ENCODE data around the gene PPP5C. TPM values are rescaled to one million over a fixed set of nuclear protein-coding genes. Genes with fewer than 3 reads are reported as not detected.

PPP5C gene
- total and polyA plus RNA-seq, 2 of the 13 experiments (the other 11 are each of a cell fraction or from before 2014, with no cell fraction given) = 41.6 to 67.9 TPM

DNA sequence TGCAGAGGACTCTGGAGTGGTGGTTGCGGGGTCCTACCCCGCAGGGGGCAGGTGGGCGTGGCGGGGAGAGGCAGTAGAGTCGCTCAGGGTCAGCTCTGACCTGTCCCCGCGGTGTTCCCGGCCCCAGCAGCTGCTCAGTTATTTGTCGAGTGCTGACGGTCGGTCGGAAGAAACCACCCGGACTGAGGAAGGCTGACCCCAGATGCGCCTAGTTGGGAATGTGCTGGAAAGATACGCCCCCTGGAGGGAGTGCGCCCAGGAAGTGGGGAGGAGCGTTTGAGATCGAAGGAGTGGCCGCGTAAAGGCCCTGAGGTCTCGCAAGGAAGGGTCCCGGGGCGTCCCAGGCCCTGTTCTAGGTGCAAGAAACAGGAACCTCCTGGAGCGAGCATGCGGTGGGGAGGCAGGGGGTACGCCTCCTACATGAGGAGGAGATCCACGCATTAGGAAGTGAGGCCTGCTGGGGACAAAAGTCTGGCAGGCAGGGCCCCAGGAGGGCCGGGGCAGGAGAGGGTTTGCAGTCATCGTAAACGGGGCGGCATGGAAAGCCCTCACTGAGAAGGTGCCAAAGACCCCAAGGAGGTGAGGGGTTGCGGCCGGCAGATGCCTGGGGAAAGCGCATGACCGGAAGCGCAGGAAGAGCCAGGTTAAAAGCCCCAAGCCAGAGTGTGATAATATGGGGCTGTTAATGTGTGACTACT lies 57.3 kb downstream of the PPP5C start (continued):
- TF ChIP-seq, protein P1, sequence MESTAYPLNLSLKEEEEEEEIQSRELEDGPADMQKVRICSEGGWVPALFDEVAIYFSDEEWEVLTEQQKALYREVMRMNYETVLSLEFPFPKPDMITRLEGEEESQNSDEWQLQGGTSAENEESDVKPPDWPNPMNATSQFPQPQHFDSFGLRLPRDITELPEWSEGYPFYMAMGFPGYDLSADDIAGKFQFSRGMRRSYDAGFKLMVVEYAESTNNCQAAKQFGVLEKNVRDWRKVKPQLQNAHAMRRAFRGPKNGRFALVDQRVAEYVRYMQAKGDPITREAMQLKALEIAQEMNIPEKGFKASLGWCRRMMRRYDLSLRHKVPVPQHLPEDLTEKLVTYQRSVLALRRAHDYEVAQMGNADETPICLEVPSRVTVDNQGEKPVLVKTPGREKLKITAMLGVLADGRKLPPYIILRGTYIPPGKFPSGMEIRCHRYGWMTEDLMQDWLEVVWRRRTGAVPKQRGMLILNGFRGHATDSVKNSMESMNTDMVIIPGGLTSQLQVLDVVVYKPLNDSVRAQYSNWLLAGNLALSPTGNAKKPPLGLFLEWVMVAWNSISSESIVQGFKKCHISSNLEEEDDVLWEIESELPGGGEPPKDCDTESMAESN (CRISPR knock-in tag; conservative IDR thresholded peaks at IDR 0.05) = peak; percentile 37; the same call in 1 of the 2 replicates
- TF ChIP-seq ERF (CRISPR knock-in tag; IDR thresholded peaks at IDR 0.05) (peak; percentile 28; the same call in 1 of the 2 replicates), ZNF781 (CRISPR knock-in tag; IDR thresholded peaks at IDR 0.05; ENCODE audit: borderline replicate concordance, not compliant biosample characterization) (peak; percentile 71), ZNF614 (CRISPR knock-in tag; IDR thresholded peaks at IDR 0.05; ENCODE audit: borderline replicate concordance) (no peak), HOXA3 (CRISPR knock-in tag; IDR thresholded peaks at IDR 0.05) (peak; percentile 25), HNRNPL (IDR thresholded peaks at IDR 0.05; ENCODE audit: low read depth, low read length) (no peak), ZNF484 (CRISPR knock-in tag; IDR thresholded peaks at IDR 0.05; ENCODE audit: borderline replicate concordance, low read depth) (0 out of 2 replicates have a peak, but pooled peaks have one; percentile 24), SMAD3 (CRISPR knock-in tag; IDR thresholded peaks at IDR 0.05) (peak; percentile 25; the same call in 1 of the 2 replicates), MED8 (CRISPR knock-in tag; IDR thresholded peaks at IDR 0.05; ENCODE audit: insufficient replicate concordance) (peak; percentile 63), ZSCAN22 (CRISPR knock-in tag; IDR thresholded peaks at IDR 0.05) (0 out of 2 replicates have a peak, but pooled peaks have one; percentile 58), ZFYVE20 (CRISPR knock-in tag; IDR thresholded peaks at IDR 0.05; ENCODE audit: borderline replicate concordance, low read depth) (no peak), DR1 (CRISPR knock-in tag; IDR thresholded peaks at IDR 0.05) (peak; percentile 43; the same call in 1 of the 2 replicates), ZNF446 (CRISPR knock-in tag; IDR thresholded peaks at IDR 0.05) (no peak)
- TF ChIP-seq, protein P2, sequence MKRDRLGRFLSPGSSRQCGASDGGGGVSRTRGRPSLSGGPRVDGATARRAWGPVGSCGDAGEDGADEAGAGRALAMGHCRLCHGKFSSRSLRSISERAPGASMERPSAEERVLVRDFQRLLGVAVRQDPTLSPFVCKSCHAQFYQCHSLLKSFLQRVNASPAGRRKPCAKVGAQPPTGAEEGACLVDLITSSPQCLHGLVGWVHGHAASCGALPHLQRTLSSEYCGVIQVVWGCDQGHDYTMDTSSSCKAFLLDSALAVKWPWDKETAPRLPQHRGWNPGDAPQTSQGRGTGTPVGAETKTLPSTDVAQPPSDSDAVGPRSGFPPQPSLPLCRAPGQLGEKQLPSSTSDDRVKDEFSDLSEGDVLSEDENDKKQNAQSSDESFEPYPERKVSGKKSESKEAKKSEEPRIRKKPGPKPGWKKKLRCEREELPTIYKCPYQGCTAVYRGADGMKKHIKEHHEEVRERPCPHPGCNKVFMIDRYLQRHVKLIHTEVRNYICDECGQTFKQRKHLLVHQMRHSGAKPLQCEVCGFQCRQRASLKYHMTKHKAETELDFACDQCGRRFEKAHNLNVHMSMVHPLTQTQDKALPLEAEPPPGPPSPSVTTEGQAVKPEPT (CRISPR knock-in tag; IDR thresholded peaks at IDR 0.05; ENCODE audit: low read depth) = 0 out of 2 replicates have a peak, but pooled peaks have one; percentile 41
- TF ChIP-seq, protein P3, sequence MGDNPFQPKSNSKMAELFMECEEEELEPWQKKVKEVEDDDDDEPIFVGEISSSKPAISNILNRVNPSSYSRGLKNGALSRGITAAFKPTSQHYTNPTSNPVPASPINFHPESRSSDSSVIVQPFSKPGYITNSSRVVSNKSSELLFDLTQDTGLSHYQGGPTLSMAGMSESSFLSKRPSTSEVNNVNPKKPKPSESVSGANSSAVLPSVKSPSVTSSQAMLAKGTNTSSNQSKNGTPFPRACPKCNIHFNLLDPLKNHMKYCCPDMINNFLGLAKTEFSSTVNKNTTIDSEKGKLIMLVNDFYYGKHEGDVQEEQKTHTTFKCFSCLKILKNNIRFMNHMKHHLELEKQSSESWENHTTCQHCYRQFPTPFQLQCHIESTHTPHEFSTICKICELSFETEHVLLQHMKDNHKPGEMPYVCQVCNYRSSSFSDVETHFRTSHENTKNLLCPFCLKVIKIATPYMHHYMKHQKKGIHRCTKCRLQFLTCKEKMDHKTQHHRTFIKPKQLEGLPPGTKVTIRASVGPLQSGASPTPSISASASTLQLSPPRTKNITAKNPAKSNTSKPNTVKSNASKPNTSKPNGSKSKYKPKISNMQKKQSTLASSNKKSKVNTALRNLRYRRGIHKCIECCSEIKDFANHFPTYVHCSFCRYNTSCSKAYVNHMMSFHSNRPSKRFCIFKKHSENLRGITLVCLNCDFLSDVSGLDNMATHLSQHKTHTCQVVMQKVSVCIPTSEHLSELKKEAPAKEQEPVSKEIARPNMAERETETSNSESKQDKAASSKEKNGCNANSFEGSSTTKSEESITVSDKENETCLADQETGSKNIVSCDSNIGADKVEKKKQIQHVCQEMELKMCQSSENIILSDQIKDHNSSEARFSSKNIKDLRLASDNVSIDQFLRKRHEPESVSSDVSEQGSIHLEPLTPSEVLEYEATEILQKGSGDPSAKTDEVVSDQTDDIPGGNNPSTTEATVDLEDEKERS (CRISPR knock-in tag; IDR thresholded peaks at IDR 0.05) = peak; percentile 78
- TF ChIP-seq, protein P4, sequence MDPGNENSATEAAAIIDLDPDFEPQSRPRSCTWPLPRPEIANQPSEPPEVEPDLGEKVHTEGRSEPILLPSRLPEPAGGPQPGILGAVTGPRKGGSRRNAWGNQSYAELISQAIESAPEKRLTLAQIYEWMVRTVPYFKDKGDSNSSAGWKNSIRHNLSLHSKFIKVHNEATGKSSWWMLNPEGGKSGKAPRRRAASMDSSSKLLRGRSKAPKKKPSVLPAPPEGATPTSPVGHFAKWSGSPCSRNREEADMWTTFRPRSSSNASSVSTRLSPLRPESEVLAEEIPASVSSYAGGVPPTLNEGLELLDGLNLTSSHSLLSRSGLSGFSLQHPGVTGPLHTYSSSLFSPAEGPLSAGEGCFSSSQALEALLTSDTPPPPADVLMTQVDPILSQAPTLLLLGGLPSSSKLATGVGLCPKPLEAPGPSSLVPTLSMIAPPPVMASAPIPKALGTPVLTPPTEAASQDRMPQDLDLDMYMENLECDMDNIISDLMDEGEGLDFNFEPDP (CRISPR knock-in tag; conservative IDR thresholded peaks at IDR 0.05) = no peak
- TF ChIP-seq, protein P5, sequence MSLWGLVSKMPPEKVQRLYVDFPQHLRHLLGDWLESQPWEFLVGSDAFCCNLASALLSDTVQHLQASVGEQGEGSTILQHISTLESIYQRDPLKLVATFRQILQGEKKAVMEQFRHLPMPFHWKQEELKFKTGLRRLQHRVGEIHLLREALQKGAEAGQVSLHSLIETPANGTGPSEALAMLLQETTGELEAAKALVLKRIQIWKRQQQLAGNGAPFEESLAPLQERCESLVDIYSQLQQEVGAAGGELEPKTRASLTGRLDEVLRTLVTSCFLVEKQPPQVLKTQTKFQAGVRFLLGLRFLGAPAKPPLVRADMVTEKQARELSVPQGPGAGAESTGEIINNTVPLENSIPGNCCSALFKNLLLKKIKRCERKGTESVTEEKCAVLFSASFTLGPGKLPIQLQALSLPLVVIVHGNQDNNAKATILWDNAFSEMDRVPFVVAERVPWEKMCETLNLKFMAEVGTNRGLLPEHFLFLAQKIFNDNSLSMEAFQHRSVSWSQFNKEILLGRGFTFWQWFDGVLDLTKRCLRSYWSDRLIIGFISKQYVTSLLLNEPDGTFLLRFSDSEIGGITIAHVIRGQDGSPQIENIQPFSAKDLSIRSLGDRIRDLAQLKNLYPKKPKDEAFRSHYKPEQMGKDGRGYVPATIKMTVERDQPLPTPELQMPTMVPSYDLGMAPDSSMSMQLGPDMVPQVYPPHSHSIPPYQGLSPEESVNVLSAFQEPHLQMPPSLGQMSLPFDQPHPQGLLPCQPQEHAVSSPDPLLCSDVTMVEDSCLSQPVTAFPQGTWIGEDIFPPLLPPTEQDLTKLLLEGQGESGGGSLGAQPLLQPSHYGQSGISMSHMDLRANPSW (CRISPR knock-in tag; IDR thresholded peaks at IDR 0.05; ENCODE audit: borderline replicate concordance) = peak; percentile 60; the same call in 1 of the 2 replicates
